Esophagus muscularis mucosa (tissue), 4 donors: ENCODE results near the gene TBX15. TPM values are rescaled to one million over a fixed set of nuclear protein-coding genes. Genes with fewer than 3 reads are reported as not detected.
A peak's percentile ranks its signal among the peaks of the same experiment; 100 is the strongest.

Experiments used
- DNase-seq: peaks from one replicate; pipeline ENCODE4 v3.0.0-alpha.2; 2017; ENCODE audit errors: extremely low spot score
- H3K27ac ChIP-seq, 4 donors: fragments of 200-600 bp; sonication (generic); replicated peaks in 1 of 4; 1 replicate in 3 of 4; 2 replicates in 1 of 4; pipeline ENCODE4 v1.5.1; 2016 to 2019; ENCODE audit warnings: mild to moderate bottlenecking in 1 of 4
- H3K27me3 ChIP-seq, 4 donors: fragments of 200-600 bp; sonication (generic); one replicate each; pipeline versions ENCODE4 v1.5.1 to v1.6.0; 2016 to 2019
- H3K36me3 ChIP-seq, 4 donors: fragments of 200-600 bp; sonication (generic); one replicate each; pipeline ENCODE4 v1.5.1; 2016 to 2019
- H3K4me1 ChIP-seq, 4 donors: fragments of 200-600 bp; sonication (generic); one replicate each; pipeline ENCODE4 v1.5.1; 2016 to 2019
- H3K4me3 ChIP-seq, 4 donors: fragments of 200-600 bp; sonication (generic); 1 replicate in 2 of 4; 2 replicates in 2 of 4; pipeline ENCODE4 v1.5.1; 2016 to 2019; ENCODE audit warnings: mild to moderate bottlenecking in 4 of 4, moderate library complexity in 1 of 4
- H3K9me3 ChIP-seq, 4 donors: fragments of 200-600 bp; sonication (generic); 1 replicate in 3 of 4; 2 replicates in 1 of 4; pipeline ENCODE4 v1.5.1; 2016 to 2019
- EP300 ChIP-seq: sonication (generic); formaldehyde crosslinking; IDR thresholded peaks from one replicate; pipeline ENCODE4 v1.6.1; 2017; ENCODE audit warnings: antibody characterized with exemption
- POLR2A ChIP-seq: fragments of 450-650 bp; IDR thresholded peaks from one replicate; pipeline ENCODE4 v1.6.1; 2017; ENCODE audit warnings: antibody characterized with exemption, moderate library complexity, mild to moderate bottlenecking, low read depth
- POLR2AphosphoS5 ChIP-seq, 2 donors: sonication (generic); formaldehyde crosslinking; IDR thresholded peaks; one replicate each; pipeline ENCODE4 v1.6.1; 2017; ENCODE audit warnings: antibody characterized with exemption in 2 of 2
- WGBS: methylation state at CpG from one replicate; pipeline ENCODE4 v1.1.5; 2018; 5-methylcytosine and 5-hydroxymethylcytosine counted together
- intact Hi-C: fragments of 100-400 bp; cut with DNase I; formaldehyde crosslinking; loops from one replicate; pipeline ENCODE4 v1.15.1; 2023
- total RNA-seq, 4 donors: library from RNA; depleted of rRNA; stranded (reverse); fragments of >200 nt; gene quantifications; one replicate each; pipeline versions ENCODE4 v1.1.0 to v1.2.1, GENCODE V29; 2016
- TF ChIP-seq, protein P1 (sequence below), 3 experiments: fragments of 200-600 bp in 2 of 3; fragments of 450-650 bp in 1 of 3; sonication (generic) in 2 of 3; IDR thresholded peaks; one replicate each; pipeline ENCODE4 v1.5.1; 2017 to 2019; ENCODE audit warnings: antibody characterized with exemption in 3 of 3, mild to moderate bottlenecking in 2 of 3, moderate library complexity in 1 of 3

Gene TBX15
- total RNA-seq, 4 donors from 2014 or later, result 0.42 to 1.2 (median 0.79) TPM

GRCh38 chr1:119009312-119009655 lies 21.1 kb upstream of the TBX15 start:
- intact Hi-C loops, result loop anchor here (5.0 kb wide), 2 partner anchors 787 to 857 kb away; no protein-coding TSS in a partner anchor
- DNase-seq, result no peak

DNA sequence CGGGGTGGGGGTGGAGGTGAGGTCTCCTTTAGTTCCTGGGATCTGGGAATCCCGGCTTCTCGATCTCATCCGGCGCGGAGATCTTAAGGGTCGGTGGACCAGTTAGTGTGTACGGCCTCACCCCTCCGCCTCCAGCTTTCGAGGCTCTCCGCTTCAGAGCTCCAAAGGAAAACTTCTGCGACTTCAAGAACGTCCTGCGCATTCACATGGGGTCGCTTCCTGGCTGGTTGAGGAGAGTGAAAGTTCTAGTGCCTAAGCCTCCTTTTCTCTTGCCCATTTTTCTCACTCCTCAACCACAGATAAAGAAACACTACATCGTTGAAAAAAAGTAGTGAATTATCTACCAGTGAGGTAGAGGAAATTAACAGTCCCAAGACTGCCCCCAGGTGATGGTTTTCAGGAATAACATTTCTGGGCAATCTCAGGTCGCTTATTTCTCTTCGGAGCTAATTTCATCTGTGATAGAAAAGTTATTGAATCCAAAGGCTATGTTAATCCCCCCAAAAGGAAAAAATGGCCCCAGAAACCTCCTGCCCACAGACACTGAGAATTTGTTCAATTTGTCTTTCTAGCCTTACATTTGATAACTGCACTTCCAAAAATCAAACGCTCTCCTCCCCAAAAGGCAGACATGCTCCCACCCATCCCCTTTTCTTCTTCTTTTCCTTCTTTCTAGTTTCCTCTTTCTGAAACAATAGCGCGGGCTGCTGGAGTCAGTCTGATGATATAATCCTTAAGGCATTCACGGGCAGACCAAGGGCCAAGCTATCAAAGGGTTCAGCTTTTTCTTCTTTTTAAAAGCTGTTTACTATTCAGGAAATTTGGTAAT lies 20.6 kb upstream of the TBX15 start:
- DNase-seq, result no peak
- WGBS, result 5% methylated on average over 13 of the region's 22 CpGs
- Histone ChIP-seq H3K27ac (no peak overlapping the region), H3K4me1 (peaks cover 21 to 35% (median 33%) of the 10 kb centered on the region in 4 donors), H3K4me3 (peak overlapping the region; percentile 39 to 52 (median 44)), H3K36me3 (no peaks in the 10 kb centered on the region), H3K27me3 (peaks cover 0 to 62% (median 35%) of the 10 kb centered on the region in 4 donors), H3K9me3 (no peaks in the 10 kb centered on the region)
- intact Hi-C loops, result loop anchor here (5.0 kb wide), 2 partner anchors 786 to 856 kb away; no protein-coding TSS in a partner anchor
- TF ChIP-seq, protein P1, sequence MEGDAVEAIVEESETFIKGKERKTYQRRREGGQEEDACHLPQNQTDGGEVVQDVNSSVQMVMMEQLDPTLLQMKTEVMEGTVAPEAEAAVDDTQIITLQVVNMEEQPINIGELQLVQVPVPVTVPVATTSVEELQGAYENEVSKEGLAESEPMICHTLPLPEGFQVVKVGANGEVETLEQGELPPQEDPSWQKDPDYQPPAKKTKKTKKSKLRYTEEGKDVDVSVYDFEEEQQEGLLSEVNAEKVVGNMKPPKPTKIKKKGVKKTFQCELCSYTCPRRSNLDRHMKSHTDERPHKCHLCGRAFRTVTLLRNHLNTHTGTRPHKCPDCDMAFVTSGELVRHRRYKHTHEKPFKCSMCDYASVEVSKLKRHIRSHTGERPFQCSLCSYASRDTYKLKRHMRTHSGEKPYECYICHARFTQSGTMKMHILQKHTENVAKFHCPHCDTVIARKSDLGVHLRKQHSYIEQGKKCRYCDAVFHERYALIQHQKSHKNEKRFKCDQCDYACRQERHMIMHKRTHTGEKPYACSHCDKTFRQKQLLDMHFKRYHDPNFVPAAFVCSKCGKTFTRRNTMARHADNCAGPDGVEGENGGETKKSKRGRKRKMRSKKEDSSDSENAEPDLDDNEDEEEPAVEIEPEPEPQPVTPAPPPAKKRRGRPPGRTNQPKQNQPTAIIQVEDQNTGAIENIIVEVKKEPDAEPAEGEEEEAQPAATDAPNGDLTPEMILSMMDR (IDR thresholded peaks at IDR 0.05), result peak; percentile 58 to 72 (median 61)
- TF ChIP-seq POLR2AphosphoS5 (IDR thresholded peaks at IDR 0.05) (no peak), EP300 (no peak)

More at GRCh38 chr1:119009312-119009655, 21.1 kb upstream of the TBX15 start:
- H3K9me3 ChIP-seq, result no peaks in the 10 kb centered on the region
- no peak overlapping the region for H3K27ac ChIP-seq
- H3K36me3 ChIP-seq, result no peaks in the 10 kb centered on the region
- peaks cover 0 to 57% (median 32%) of the 10 kb centered on the region in 4 donors for H3K27me3 ChIP-seq
- H3K4me3 ChIP-seq, result no peak overlapping the region
- H3K4me1 ChIP-seq, result peaks cover 21 to 35% (median 33%) of the 10 kb centered on the region in 4 donors
- TF ChIP-seq, protein P1 (IDR thresholded peaks at IDR 0.05), result no peak
- TF ChIP-seq POLR2AphosphoS5 (IDR thresholded peaks at IDR 0.05) (no peak), POLR2A (no peak), EP300 (no peak)
- WGBS, result 13% methylated on average over 2 of the region's 2 CpGs

- H3K27ac ChIP-seq, result no peak overlapping the region
- DNase-seq, result no peak
- peaks cover 0 to 71% (median 38%) of the 10 kb centered on the region in 4 donors for H3K27me3 ChIP-seq
- H3K36me3 ChIP-seq, result no peaks in the 10 kb centered on the region
- WGBS, result 16% methylated on average over 6 of the region's 61 CpGs
- peak overlapping the region; percentile 39 to 52 (median 44) for H3K4me3 ChIP-seq
- TF ChIP-seq, protein P1 (IDR thresholded peaks at IDR 0.05), result no peak
- TF ChIP-seq POLR2AphosphoS5 (IDR thresholded peaks at IDR 0.05) (no peak), POLR2A (no peak), EP300 (no peak)
- H3K9me3 ChIP-seq, result no peaks in the 10 kb centered on the region
- peaks cover 21 to 35% (median 33%) of the 10 kb centered on the region in 4 donors for H3K4me1 ChIP-seq
- intact Hi-C loops, result loop anchor here (5.0 kb wide), 2 partner anchors 786 to 856 kb away; no protein-coding TSS in a partner anchor
Observed at GRCh38 chr1:119007670-119008482, 19.7 kb upstream of the TBX15 start.

GRCh38 chr1:119007339-119007669 lies 19.2 kb upstream of the TBX15 start:
- H3K27me3 ChIP-seq, result peaks cover 0 to 76% (median 40%) of the 10 kb centered on the region in 4 donors
- no peaks in the 10 kb centered on the region for H3K36me3 ChIP-seq

More at GRCh38 chr1:119007339-119007669, 19.2 kb upstream of the TBX15 start:
- no peak for DNase-seq
- TF ChIP-seq, protein P1 (IDR thresholded peaks at IDR 0.05), result no peak
- TF ChIP-seq POLR2A (no peak), EP300 (no peak), POLR2AphosphoS5 (IDR thresholded peaks at IDR 0.05) (no peak)
- 7% methylated on average over 20 of the region's 22 CpGs for WGBS
- Histone ChIP-seq H3K4me3 (peak overlapping the region in 2 of 4 donors; percentile 42 to 52), H3K27ac (no peak overlapping the region), H3K9me3 (no peaks in the 10 kb centered on the region), H3K4me1 (peaks cover 21 to 35% (median 33%) of the 10 kb centered on the region in 4 donors)
- intact Hi-C loops, result loop anchor here (5.0 kb wide), 2 partner anchors 785 to 855 kb away; no protein-coding TSS in a partner anchor
